ENCODE results near the gene HMGN2. TPM values are rescaled to one million over a fixed set of nuclear protein-coding genes. Genes with fewer than 3 reads are reported as not detected.

HMGN2 gene
- total RNA-seq, 2 donors from 2014 or later: 76.9 to 142 TPM

DNA sequence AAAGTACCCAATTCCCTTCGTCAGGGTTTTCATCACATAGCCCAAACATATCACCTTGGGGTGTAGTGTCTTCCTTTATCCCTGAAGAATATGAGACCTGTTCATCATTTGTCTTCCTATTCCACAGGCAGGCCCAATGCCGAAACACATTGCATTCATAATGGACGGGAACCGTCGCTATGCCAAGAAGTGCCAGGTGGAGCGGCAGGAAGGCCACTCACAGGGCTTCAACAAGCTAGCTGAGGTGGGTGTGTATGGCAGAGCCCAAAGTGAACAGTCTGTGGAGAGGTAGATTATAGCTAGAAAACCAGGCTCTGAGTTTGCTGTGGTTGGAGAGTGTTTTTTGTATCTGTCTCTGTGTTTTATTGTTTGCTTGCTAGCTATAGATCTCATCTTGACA is 34.2 kb upstream of the HMGN2 start:
- peaks cover 0 to 15% of the 10 kb centered on the region in 2 donors for H3K4me1 ChIP-seq
- no peak for TF ChIP-seq CTCF (IDR thresholded peaks at IDR 0.05)
- no peaks in the 10 kb centered on the region for H3K9me3 ChIP-seq
- no peak overlapping the region for H3K4me3 ChIP-seq
- H3K36me3 ChIP-seq: peaks cover 69% of the 10 kb centered on the region
- no peak overlapping the region for H3K27ac ChIP-seq
- no peaks in the 10 kb centered on the region for H3K27me3 ChIP-seq
- DNase-seq (ENCODE audit: low spot score): no peak

- Histone ChIP-seq H3K36me3 (peaks cover 89% of the 10 kb centered on the region), H3K27ac (no peak overlapping the region)
- no peak for TF ChIP-seq CTCF (IDR thresholded peaks at IDR 0.05)
Observed at GRCh38 chr1:26440259-26440658, 32.0 kb upstream of the HMGN2 start.

DNA sequence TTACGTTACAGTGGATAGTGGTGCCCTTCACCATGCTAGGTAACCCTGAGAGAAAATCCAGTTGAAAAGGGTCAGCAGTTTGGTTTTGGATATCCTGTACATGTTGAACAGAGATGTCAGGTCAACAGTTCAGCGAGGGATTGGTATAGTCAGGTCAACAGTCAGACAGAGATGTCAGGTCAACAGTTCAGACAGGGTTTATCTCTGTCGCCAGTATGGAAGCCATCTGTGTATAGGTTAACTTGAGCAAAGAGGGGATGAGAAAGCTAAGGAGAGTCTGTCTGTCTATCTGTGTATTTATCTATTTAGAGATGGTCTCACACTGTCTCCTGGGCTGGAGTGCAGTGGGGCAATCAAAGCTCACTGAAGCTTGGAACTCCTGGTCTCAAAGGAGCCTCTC is 22.4 kb upstream of the HMGN2 start:
- no peak for TF ChIP-seq CTCF (IDR thresholded peaks at IDR 0.05)
- Histone ChIP-seq H3K27me3 (no peaks in the 10 kb centered on the region), H3K27ac (no peak overlapping the region), H3K36me3 (peaks cover 45% of the 10 kb centered on the region), H3K9me3 (no peaks in the 10 kb centered on the region), H3K4me3 (no peak overlapping the region), H3K4me1 (no peaks in the 10 kb centered on the region)
- DNase-seq (ENCODE audit: low spot score): no peak

More at GRCh38 chr1:26440259-26440658, 32.0 kb upstream of the HMGN2 start:
- H3K9me3 ChIP-seq: no peaks in the 10 kb centered on the region
- no peak for DNase-seq (ENCODE audit: low spot score)
- H3K4me3 ChIP-seq: no peak overlapping the region
- H3K27me3 ChIP-seq: no peaks in the 10 kb centered on the region
- H3K4me1 ChIP-seq: no peaks in the 10 kb centered on the region

DNA sequence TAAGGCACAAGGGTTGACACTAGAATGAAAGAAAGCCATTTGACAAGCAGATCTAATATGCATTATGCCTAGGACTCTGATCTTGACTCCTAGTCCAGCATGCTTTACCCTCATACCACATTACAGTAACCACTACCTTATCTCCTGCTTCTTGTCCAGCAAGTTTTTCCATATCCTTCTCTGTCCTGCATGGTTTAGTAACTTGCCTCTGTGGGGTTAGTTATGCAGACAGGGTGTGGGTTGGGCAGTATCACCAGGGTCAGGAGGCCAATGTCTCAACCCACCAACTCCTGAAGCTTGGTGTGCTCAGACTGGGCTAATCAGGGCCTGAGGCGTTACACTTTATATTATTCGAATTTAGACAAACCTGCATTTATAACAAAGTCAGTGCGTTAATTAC is 21.3 kb upstream of the HMGN2 start:
- no peak for TF ChIP-seq CTCF (IDR thresholded peaks at IDR 0.05)
- no peak for DNase-seq (ENCODE audit: low spot score)
- H3K4me3 ChIP-seq: no peak overlapping the region
- H3K27ac ChIP-seq: no peak overlapping the region
- H3K9me3 ChIP-seq: no peaks in the 10 kb centered on the region
- H3K4me1 ChIP-seq: no peaks in the 10 kb centered on the region
- peaks cover 49% of the 10 kb centered on the region for H3K36me3 ChIP-seq
- H3K27me3 ChIP-seq: no peaks in the 10 kb centered on the region

DNA sequence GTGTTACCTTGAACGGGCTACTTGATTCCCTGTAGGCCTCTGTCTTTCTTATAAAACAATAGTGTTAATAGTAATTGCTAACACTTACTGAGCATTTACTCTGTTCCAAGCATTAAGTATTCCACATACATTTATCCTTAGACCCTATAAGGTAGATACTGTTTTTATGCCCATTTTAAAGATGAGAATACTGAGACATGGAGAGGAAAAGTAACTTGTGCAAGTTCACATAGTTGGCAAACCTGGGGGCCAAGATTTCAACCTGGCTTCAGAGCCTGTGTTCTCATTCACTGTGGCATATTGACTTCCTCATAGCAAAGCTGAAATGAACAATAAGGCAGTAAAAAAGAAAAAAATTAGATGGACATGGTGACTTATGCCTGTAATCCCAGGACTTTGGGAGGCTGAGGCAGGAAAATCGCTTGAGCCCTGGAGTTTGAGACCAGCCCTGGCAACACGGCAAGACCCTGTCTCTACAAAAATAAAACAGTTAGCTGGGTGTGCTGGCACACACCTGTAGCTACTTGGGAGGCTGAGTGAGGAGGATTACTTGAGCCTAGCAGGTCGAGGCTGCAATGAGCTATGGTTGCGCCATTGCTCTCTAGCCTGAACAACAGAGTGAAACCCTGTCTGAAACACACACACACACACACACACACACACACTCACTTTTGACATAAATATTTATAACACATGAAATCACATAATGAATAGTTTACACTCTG is 19.6 kb upstream of the HMGN2 start:
- no peaks in the 10 kb centered on the region for H3K4me1 ChIP-seq
- H3K36me3 ChIP-seq: peaks cover 38% of the 10 kb centered on the region
- no peak for TF ChIP-seq CTCF (IDR thresholded peaks at IDR 0.05)
- no peak overlapping the region for H3K4me3 ChIP-seq
- DNase-seq (ENCODE audit: low spot score): no peak
- H3K9me3 ChIP-seq: no peaks in the 10 kb centered on the region
- H3K27me3 ChIP-seq: no peaks in the 10 kb centered on the region
- H3K27ac ChIP-seq: no peak overlapping the region

DNA sequence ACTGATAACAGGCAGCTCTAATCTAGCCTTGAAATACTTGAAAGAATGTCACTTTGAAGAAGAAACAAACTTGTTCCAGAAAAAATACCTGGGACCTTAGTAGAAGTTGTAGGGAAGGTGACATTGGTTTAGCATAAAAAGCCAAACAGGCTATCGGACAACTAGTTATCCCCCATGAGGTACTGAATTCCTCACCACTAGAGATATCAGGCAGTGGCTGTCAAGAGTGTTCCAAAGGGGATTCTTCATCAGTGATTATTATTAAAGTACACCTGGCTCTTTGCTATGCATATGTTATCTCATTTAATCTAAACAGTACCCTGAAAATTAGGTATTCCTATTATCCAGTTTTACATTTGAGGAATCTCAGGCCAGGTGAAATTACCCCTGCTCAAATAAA is 13.1 kb upstream of the HMGN2 start:
- peak overlapping the region in 1 of 2 donors; percentile 48 for H3K27ac ChIP-seq
- peaks cover 0 to 8% of the 10 kb centered on the region in 2 donors for H3K4me1 ChIP-seq
- no peaks in the 10 kb centered on the region for H3K9me3 ChIP-seq
- DNase-seq (ENCODE audit: low spot score): no peak
- H3K4me3 ChIP-seq: no peak overlapping the region
- peaks cover 62% of the 10 kb centered on the region for H3K36me3 ChIP-seq
- no peak for TF ChIP-seq CTCF (IDR thresholded peaks at IDR 0.05)
- H3K27me3 ChIP-seq: no peaks in the 10 kb centered on the region

All from right atrium auricular region (tissue), 2 donors.